Adrenal gland (tissue), 12 donors: Measurements from ENCODE around the gene NFATC4. TPM values are rescaled to one million over a fixed set of nuclear protein-coding genes. Genes with fewer than 3 reads are reported as not detected.

Source experiments
- DNase-seq, 7 donors: peaks; one replicate each; pipeline ENCODE4 v3.0.0-alpha.2; 2019 to 2020
- H3K27ac ChIP-seq, 5 donors: fragments of 200-600 bp; sonication (generic) in 4 of 5; 1 replicate in 3 of 5; 2 replicates in 2 of 5; pipeline versions ENCODE4 v1.5.1 to v1.8.0; 2016 to 2020; ENCODE audit warnings: mild to moderate bottlenecking in 1 of 5
- H3K27me3 ChIP-seq: fragments of 200-600 bp; 2 replicates; pipeline ENCODE4 v1.8.0; 2021
- H3K36me3 ChIP-seq, 2 donors: fragments of 200-600 bp; replicated peaks in 1 of 2; 1 replicate in 1 of 2; 2 replicates in 1 of 2; pipeline versions ENCODE4 v1.5.1 to v1.8.0; 2018 to 2022
- H3K4me1 ChIP-seq, 2 donors: fragments of 200-600 bp; replicated peaks in 1 of 2; 1 replicate in 1 of 2; 2 replicates in 1 of 2; pipeline versions ENCODE4 v1.5.1 to v1.8.0; 2018 to 2021
- H3K4me3 ChIP-seq, 4 donors: fragments of 200-600 bp; sonication (generic) in 3 of 4; one replicate each; pipeline ENCODE4 v1.5.1; 2016 to 2018
- H3K9me3 ChIP-seq, 3 donors: fragments of 200-600 bp; sonication (generic) in 1 of 3; replicated peaks in 1 of 3; 1 replicate in 2 of 3; 2 replicates in 1 of 3; pipeline versions ENCODE4 v1.5.1 to v1.8.0; 2016 to 2021
- CTCF ChIP-seq, 6 experiments: fragments of 450-650 bp in 4 of 6; fragments of 200-600 bp in 2 of 6; sonication (generic) in 1 of 6; IDR thresholded peaks; 1 replicate in 5 of 6; 2 replicates in 1 of 6; pipeline versions ENCODE4 v1.5.1 to v1.8.0; 2016 to 2021; ENCODE audit warnings: antibody characterized with exemption in 6 of 6, mild to moderate bottlenecking in 2 of 6, moderate library complexity in 1 of 6
- POLR2A ChIP-seq, 2 donors: fragments of 450-650 bp; IDR thresholded peaks; one replicate each; pipeline ENCODE4 v1.6.1; 2017; ENCODE audit warnings: antibody characterized with exemption in 2 of 2, mild to moderate bottlenecking in 2 of 2, moderate library complexity in 1 of 2
- WGBS, 4 donors: extraction: QIAGEN DNeasy Blood & Tissue Kit in 2 of 4; methylation state at CpG; one replicate each; pipeline versions ENCODE4 v1.1.5 to v1.1.7; 2013 to 2017; 5-methylcytosine and 5-hydroxymethylcytosine counted together
- intact Hi-C, 2 donors: fragments of 100-400 bp; cut with DNase I; formaldehyde crosslinking; loops; one replicate each; pipeline versions ENCODE4 v1.14.1 to v1.15.0; 2022 to 2023
- polyA plus RNA-seq, 3 donors: library from polyadenylated mRNA; stranded (reverse); fragments of 200-250 nt in 2 of 3; fragments of 350-450 nt in 1 of 3; fragmentation: Illumina TruSeq in 1 of 3; extraction: RNeasy Lipid Tissue Mini Kit (QIAGEN cat#74804) in 1 of 3; gene quantifications; one replicate each; pipeline ENCODE4 v1.2.3, GENCODE V29; 2013 to 2014
- total RNA-seq, 9 donors: library from RNA; depleted of rRNA in 4 of 9; stranded (reverse); fragments of >200 nt in 4 of 9; fragments of 120-200 nt in 1 of 9; fragmentation: NEBNext Ultra II Directional in 1 of 9; extraction: Animal tissue kit (Norgen Biotek cat#: 25700) in 1 of 9; gene quantifications; one replicate each; pipeline versions ENCODE4 v1.1.0 to v1.2.4, GENCODE V29; 2013 to 2023
- donor health status: healthy with polysubstance abuse.
- donor health status: Bipolar disorder and iron deficiency.
- donor health status: DM: yes; HTN: yes; CAD: no.
- donor health status: DM: no; HTN: no; CAD: no.
- donor health status: DM: no; HTN: no; CAD: no.
- donor health status: DM: yes; HTN: yes; CAD: no.

The NFATC4 gene
- total and polyA plus RNA-seq, 12 donors, result 11.8 to 505 (median 59.8) TPM

GRCh38 chr14:24411443-24412389 lies 43.7 kb downstream of the NFATC4 start:
- Histone ChIP-seq H3K27ac (no peak overlapping the region), H3K4me1 (peaks cover 0 to 4% of the 10 kb centered on the region in 2 donors), H3K27me3 (no peaks in the 10 kb centered on the region), H3K9me3 (no peaks in the 10 kb centered on the region), H3K36me3 (peaks cover 0 to 44% of the 10 kb centered on the region in 2 donors), H3K4me3 (no peak overlapping the region)
- 62 to 72% (median 69%) methylated on average over 11 to 16 of the region's 16 CpGs for WGBS, 4 donors
- peak in 5 of 7 donors; percentile 55 to 77 (median 66) for DNase-seq
- intact Hi-C loops, result no loop called here
- peak; percentile 54 to 78 (median 70) for TF ChIP-seq CTCF (IDR thresholded peaks at IDR 0.05)
- no peak for TF ChIP-seq POLR2A (IDR thresholded peaks at IDR 0.05)

DNA sequence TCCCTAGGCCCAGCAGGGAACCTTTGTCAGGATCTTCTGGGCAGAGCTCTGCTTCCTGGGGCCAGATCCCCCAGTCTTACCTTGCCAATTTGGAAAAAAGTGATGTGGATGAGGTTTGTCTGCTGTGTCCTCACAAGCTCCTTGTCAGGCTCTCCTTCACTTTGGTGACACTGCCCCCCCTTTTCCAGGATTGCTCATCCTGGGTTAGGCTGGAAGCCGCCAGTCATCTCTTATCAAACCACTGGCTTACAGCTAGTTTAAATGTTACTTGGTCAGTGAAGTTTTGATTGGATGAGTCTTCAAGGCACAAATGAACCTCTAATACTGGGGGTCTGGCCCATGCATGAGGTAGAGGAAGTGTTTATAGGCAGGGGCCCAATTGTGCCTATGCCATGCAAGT lies 46.1 kb downstream of the NFATC4 start:
- peak in 2 of 7 donors; percentile 34 to 55 for DNase-seq
- Histone ChIP-seq H3K27ac (no peak overlapping the region), H3K4me1 (peaks cover 5 to 17% of the 10 kb centered on the region in 2 donors), H3K4me3 (no peak overlapping the region), H3K27me3 (no peaks in the 10 kb centered on the region), H3K9me3 (no peaks in the 10 kb centered on the region), H3K36me3 (peaks cover 0 to 41% of the 10 kb centered on the region in 2 donors)
- WGBS, 4 donors, result 22 to 70% (median 64%) methylated on average over 1 of the region's 1 CpG
- TF ChIP-seq CTCF (IDR thresholded peaks at IDR 0.05) (no peak), POLR2A (IDR thresholded peaks at IDR 0.05) (no peak)
- intact Hi-C loops, result no loop called here

- 56 to 87% (median 72%) methylated on average over 10 to 15 of the region's 15 CpGs for WGBS, 4 donors
- intact Hi-C loops, result loop anchor here in 1 of 2 donors (5.0 kb wide), 1 partner anchor 48 kb away; the partner anchor contains the start of gene NFATC4
- peak in 2 of 7 donors; percentile 15 to 22 for DNase-seq
- no peak for TF ChIP-seq CTCF (IDR thresholded peaks at IDR 0.05)
- TF ChIP-seq POLR2A (IDR thresholded peaks at IDR 0.05), result no peak
- Histone ChIP-seq H3K9me3 (no peaks in the 10 kb centered on the region), H3K4me1 (peaks cover 5 to 17% of the 10 kb centered on the region in 2 donors), H3K27ac (no peak overlapping the region), H3K4me3 (no peak overlapping the region), H3K27me3 (no peaks in the 10 kb centered on the region), H3K36me3 (peaks cover 0 to 33% of the 10 kb centered on the region in 2 donors)
These were observed 46.9 kb downstream of the NFATC4 start for GRCh38 chr14:24414732-24415420.
